Hepatocyte (in vitro differentiated cells): Measurements from ENCODE around the gene KIR3DL2. TPM values are rescaled to one million over a fixed set of nuclear protein-coding genes. Genes with fewer than 3 reads are reported as not detected.

Experiments used
- DNase-seq: peaks from one replicate; pipeline ENCODE4 v3.0.0-alpha.2; 2016; ENCODE audit warnings: low spot score
- H2AFZ ChIP-seq: fragments of 200-600 bp; sonication (generic); 2 replicates; pipeline ENCODE4 v1.6.0; 2016; ENCODE audit warnings: antibody characterized with exemption, mild to moderate bottlenecking
- H3K27ac ChIP-seq: fragments of 200-600 bp; sonication (generic); 2 replicates; pipeline ENCODE4 v1.5.1; 2016; ENCODE audit warnings: mild to moderate bottlenecking
- H3K27me3 ChIP-seq: fragments of 200-600 bp; sonication (generic); 2 replicates; pipeline ENCODE4 v1.6.1; 2016
- H3K36me3 ChIP-seq: fragments of 200-600 bp; sonication (generic); replicated peaks from 2 replicates; pipeline ENCODE4 v1.5.1; 2016; ENCODE audit warnings: low read depth; ENCODE audit not compliant: insufficient read depth
- H3K4me1 ChIP-seq: fragments of 200-600 bp; sonication (generic); 2 replicates; pipeline ENCODE4 v1.5.1; 2016; ENCODE audit warnings: mild to moderate bottlenecking, moderate library complexity; ENCODE audit not compliant: insufficient read depth
- H3K4me2 ChIP-seq: fragments of 200-600 bp; sonication (generic); 2 replicates; pipeline ENCODE4 v1.6.0; 2016
- H3K4me3 ChIP-seq: fragments of 200-600 bp; sonication (generic); 2 replicates; pipeline ENCODE4 v1.5.1; 2016; ENCODE audit warnings: mild to moderate bottlenecking
- H3K79me2 ChIP-seq: fragments of 200-600 bp; sonication (generic); 2 replicates; pipeline ENCODE4 v1.6.0; 2017; ENCODE audit warnings: mild to moderate bottlenecking
- H3K9me2 ChIP-seq: fragments of 200-600 bp; sonication (generic); replicated peaks from 2 replicates; pipeline ENCODE4 v1.6.0; 2017; ENCODE audit warnings: mild to moderate bottlenecking; ENCODE audit not compliant: insufficient read depth
- H3K9me3 ChIP-seq: fragments of 200-600 bp; sonication (generic); 2 replicates; pipeline ENCODE4 v1.5.1; 2016; ENCODE audit warnings: low read depth, mild to moderate bottlenecking
- H4K20me1 ChIP-seq: fragments of 200-600 bp; sonication (generic); 2 replicates; pipeline ENCODE4 v1.6.0; 2016; ENCODE audit warnings: mild to moderate bottlenecking; ENCODE audit not compliant: insufficient read depth, poor library complexity, severe bottlenecking
- EZH2 ChIP-seq: fragments of 200-600 bp; sonication (generic); IDR thresholded peaks from 2 replicates; pipeline ENCODE4 v1.6.1; 2016; ENCODE audit warnings: antibody characterized with exemption, mild to moderate bottlenecking, borderline replicate concordance
- EZH2phosphoT487 ChIP-seq: fragments of 200-600 bp; sonication (generic); IDR thresholded peaks from one replicate; pipeline ENCODE4 v1.6.1; 2018; ENCODE audit warnings: antibody characterized with exemption, mild to moderate bottlenecking, low read depth, moderate library complexity; ENCODE audit not compliant: unreplicated experiment, severe bottlenecking
- WGBS: methylation state at CpG from one replicate; pipeline ENCODE4 v1.1.6; 2016; ENCODE audit warnings: low lambda C conversion rate; ENCODE audit errors: missing lambda C conversion rate; 5-methylcytosine and 5-hydroxymethylcytosine counted together
- polyA plus RNA-seq: library from polyadenylated mRNA; unstranded; fragments of >200 nt; fragmentation: Nextera tagmentation; extraction: Ambion mirVana; gene quantifications from 2 replicates; pipeline ENCODE4 v1.2.1, GENCODE V29; 2016
- total RNA-seq: library from RNA; depleted of rRNA; stranded (reverse); fragments of >200 nt; gene quantifications from 2 replicates; pipeline ENCODE4 v1.2.3, GENCODE V29; 2014
- TF ChIP-seq, protein P1 (sequence below): fragments of 200-600 bp; sonication (generic); IDR thresholded peaks from 2 replicates; pipeline ENCODE4 v1.5.1; 2016; ENCODE audit warnings: antibody characterized with exemption, mild to moderate bottlenecking; ENCODE audit not compliant: poor library complexity

The KIR3DL2 gene
- total and polyA plus RNA-seq, 2 experiments from 2014 or later = not detected

DNA sequence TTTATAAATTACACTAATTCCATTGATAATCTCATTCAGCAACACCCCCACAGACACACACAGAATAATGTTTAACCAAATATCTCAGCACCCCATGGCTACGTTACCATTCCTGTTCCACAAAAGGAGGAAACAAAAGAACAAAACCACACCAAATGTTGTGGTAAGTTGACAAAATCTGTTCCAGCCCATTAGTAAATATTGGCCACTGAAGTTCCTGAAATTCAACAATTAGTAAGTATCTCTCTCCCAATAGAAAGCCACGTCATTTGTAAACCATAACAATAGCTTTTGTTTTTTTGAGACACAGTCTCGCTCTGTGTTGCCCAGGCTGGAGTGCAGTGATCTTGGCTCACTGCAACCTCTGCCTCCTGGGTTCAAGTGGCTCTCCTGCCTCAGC, 21.5 kb downstream of the KIR3DL2 start:
- Histone ChIP-seq H3K36me3 (no peaks in the 10 kb centered on the region), H3K27me3 (no peaks in the 10 kb centered on the region), H3K4me3 (no peak overlapping the region), H3K4me2 (no peak overlapping the region), H3K9me3 (no peaks in the 10 kb centered on the region), H3K4me1 (no peaks in the 10 kb centered on the region), H3K79me2 (no peaks in the 10 kb centered on the region), H2AFZ (no peak overlapping the region), H3K27ac (no peak overlapping the region), H3K9me2 (no peaks in the 10 kb centered on the region), H4K20me1 (no peaks in the 10 kb centered on the region)
- DNase-seq = no peak
- 76% methylated on average over 3 of the region's 3 CpGs for WGBS
- TF ChIP-seq EZH2phosphoT487 (no peak), EZH2 (no peak)
- TF ChIP-seq, protein P1, sequence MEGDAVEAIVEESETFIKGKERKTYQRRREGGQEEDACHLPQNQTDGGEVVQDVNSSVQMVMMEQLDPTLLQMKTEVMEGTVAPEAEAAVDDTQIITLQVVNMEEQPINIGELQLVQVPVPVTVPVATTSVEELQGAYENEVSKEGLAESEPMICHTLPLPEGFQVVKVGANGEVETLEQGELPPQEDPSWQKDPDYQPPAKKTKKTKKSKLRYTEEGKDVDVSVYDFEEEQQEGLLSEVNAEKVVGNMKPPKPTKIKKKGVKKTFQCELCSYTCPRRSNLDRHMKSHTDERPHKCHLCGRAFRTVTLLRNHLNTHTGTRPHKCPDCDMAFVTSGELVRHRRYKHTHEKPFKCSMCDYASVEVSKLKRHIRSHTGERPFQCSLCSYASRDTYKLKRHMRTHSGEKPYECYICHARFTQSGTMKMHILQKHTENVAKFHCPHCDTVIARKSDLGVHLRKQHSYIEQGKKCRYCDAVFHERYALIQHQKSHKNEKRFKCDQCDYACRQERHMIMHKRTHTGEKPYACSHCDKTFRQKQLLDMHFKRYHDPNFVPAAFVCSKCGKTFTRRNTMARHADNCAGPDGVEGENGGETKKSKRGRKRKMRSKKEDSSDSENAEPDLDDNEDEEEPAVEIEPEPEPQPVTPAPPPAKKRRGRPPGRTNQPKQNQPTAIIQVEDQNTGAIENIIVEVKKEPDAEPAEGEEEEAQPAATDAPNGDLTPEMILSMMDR = no peak

DNA sequence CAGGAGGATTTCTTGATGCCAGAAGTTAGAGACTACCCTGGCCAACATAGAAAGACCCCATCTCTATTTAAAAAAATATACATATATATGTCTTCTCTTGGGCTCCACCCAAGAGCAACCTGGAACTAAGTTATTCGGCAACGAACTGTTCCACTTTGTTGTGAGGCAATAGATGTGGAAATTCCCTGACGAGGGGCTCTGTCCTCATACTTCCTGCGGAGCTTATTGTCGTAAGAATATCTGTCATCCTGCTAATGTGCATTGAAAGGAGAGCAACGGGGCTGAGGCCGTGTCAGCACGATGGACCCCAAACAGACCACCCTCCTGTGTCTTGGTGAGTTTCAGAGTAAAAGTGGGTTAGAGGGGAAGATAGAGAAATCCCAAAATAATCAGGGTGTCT, 23.7 kb downstream of the KIR3DL2 start, which contains the start of gene FCAR:
Gene FCAR, plus strand, starts transcription at position 246 of the 400 bp plus-strand sequence. Its CDS starts 55 bp downstream, at position 301.
- no peak for TF ChIP-seq EZH2
- TF ChIP-seq EZH2phosphoT487 = no peak
- TF ChIP-seq, protein P1 = no peak
- Histone ChIP-seq H2AFZ (no peak within 1 kb of the TSS), H3K27ac (no peak within 1 kb of the TSS), H3K36me3 (no peaks in the 10 kb centered on the region), H3K79me2 (no peaks in the 10 kb centered on the region), H3K9me2 (no peaks in the 10 kb centered on the region), H3K27me3 (no peaks in the 10 kb centered on the region), H3K4me2 (no peak within 1 kb of the TSS), H3K4me3 (no peak within 1 kb of the TSS), H3K9me3 (no peaks in the 10 kb centered on the region), H4K20me1 (no peaks in the 10 kb centered on the region), H3K4me1 (no peaks in the 10 kb centered on the region)
- 84% methylated on average over 8 of the region's 8 CpGs for whole genome bisulfite sequencing
- no peak for DNase-seq

DNA sequence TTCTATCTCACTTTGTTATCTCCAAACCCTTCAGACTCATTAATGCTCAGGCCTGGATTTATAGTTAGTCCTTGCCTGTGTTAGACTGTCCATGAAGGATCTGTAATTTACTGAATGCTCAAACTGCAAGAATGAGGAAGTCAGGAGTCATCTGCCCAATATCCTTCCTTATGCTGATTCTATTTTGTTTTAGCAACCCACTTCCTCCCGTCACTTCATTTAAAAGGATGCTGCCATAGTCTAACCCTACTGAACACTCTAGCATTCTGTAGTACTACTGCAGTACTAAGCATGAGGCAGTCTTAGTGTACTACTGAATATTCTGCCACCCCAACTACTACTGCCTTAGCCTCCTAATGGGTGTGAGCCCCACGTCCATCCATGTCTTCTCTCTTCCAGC, 25.3 kb downstream of the KIR3DL2 start:
- Histone ChIP-seq H3K4me2 (no peak overlapping the region), H3K4me1 (no peaks in the 10 kb centered on the region), H3K9me2 (no peaks in the 10 kb centered on the region), H3K4me3 (no peak overlapping the region), H3K9me3 (no peaks in the 10 kb centered on the region), H3K79me2 (no peaks in the 10 kb centered on the region), H3K36me3 (no peaks in the 10 kb centered on the region), H3K27ac (no peak overlapping the region), H4K20me1 (no peaks in the 10 kb centered on the region), H2AFZ (no peak overlapping the region), H3K27me3 (no peaks in the 10 kb centered on the region)
- DNase-seq = no peak
- TF ChIP-seq EZH2 (no peak), EZH2phosphoT487 (no peak)
- TF ChIP-seq, protein P1 = no peak
- 55% methylated on average over 2 of the region's 2 CpGs for WGBS

DNA sequence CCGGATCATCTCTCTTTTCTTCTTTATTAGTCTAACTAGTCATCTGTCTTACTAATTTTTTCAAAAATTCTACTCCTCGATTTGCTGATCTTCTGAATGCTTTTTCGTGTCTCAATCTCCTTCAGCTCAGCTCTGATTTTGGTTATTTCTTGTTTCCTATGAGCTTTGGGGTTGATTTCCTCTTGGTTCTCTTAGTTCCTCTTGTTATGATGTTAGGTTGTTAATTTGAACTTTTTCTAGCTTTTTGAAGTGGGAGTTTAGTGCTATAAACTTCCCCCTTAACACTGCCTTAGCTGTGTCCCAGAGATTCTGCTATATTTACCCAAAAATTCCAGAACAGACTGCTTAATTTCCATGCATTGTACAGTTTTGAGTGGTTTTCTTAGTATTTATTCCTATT, 27.2 kb downstream of the KIR3DL2 start:
- Histone ChIP-seq H3K36me3 (no peaks in the 10 kb centered on the region), H3K4me3 (no peak overlapping the region), H3K27me3 (no peaks in the 10 kb centered on the region), H3K79me2 (no peaks in the 10 kb centered on the region), H3K9me3 (no peaks in the 10 kb centered on the region), H3K27ac (no peak overlapping the region), H3K9me2 (no peaks in the 10 kb centered on the region), H2AFZ (no peak overlapping the region), H4K20me1 (no peaks in the 10 kb centered on the region), H3K4me1 (no peaks in the 10 kb centered on the region), H3K4me2 (no peak overlapping the region)
- no peak for DNase-seq
- TF ChIP-seq, protein P1 = no peak
- TF ChIP-seq EZH2phosphoT487 (no peak), EZH2 (no peak)
- WGBS = 68% methylated on average over 3 of the region's 3 CpGs
